ENCODE results near the gene PPP2R2D.

GRCh38 chr10:131963350-131963749 is 62.5 kb downstream of the PPP2R2D start:
- TF ChIP-seq CTCF (IDR thresholded peaks at IDR 0.05; ENCODE audit: poor library complexity) (no peak), EZH2 (IDR thresholded peaks at IDR 0.05; ENCODE audit: borderline replicate concordance) (no peak)

Measured in hepatocyte (in vitro differentiated cells).